K562 (cell line): ENCODE data around the gene SEC14L1. TPM values are rescaled to one million over a fixed set of nuclear protein-coding genes. Genes with fewer than 3 reads are reported as not detected.

Experiments used
- ATAC-seq: fragments of 200-7000 bp; cut with Tn5 transposase; 3 replicates; pipeline ENCODE4 v1.9.1; 2020; ENCODE audit warnings: moderate library complexity
- BruUV-seq: library from RNA; stranded (reverse); fragments of 400-500 nt; replicated peaks from 2 replicates; lab custom pipeline; 2021; lab: Mats Ljungman, UMichigan
- CTCF ChIA-PET: fragments of 300-600 bp; formaldehyde crosslinking; extraction: SDS; loops from one replicate; lab custom pipeline; 2021; ENCODE audit warnings: low intra/inter-chr PET ratio; lab: Yijun Ruan, JAX
- POLR2A ChIA-PET: fragments of 300-600, 350-650 bp; sonication (Branson Sonifier 250); formaldehyde crosslinking; extraction: SDS; loops from one replicate; lab custom pipeline; 2021; ENCODE audit warnings: antibody characterized with exemption, inconsistent platforms; lab: Yijun Ruan, JAX
- DNase-seq, 4 experiments: peaks; one replicate each; pipeline versions ENCODE4 v3.0.0 to v3.0.0-alpha.2; 2011 to 2018; ENCODE audit warnings: low spot score in 3 of 4, mixed read lengths in 3 of 4; ENCODE audit errors: extremely low read depth in 1 of 4
- FAIRE-seq: peaks from 2 replicates; lab custom pipeline; 2011; peaks lifted over from hg19 to GRCh38; lab: Jason Lieb, UNC
- H2AFZ ChIP-seq: 2 replicates; pipeline ENCODE4 v1.6.0; 2011; ENCODE audit warnings: low read depth, low read length, control low read depth, inconsistent platforms
- H3K27ac ChIP-seq: fragments of 200-600 bp; 3 replicates; pipeline ENCODE4 v1.8.0; 2011; ENCODE audit warnings: low read depth, mild to moderate bottlenecking, control low read depth, inconsistent platforms, low read length, moderate library complexity, mixed read lengths; ENCODE audit errors: extremely low read depth
- H3K27me3 ChIP-seq, 2 experiments: fragments of 300-600 bp in 1 of 2; 2 replicates in 1 of 2; 3 replicates in 1 of 2; pipeline versions ENCODE4 v1.6.0 to v1.8.0; 2011; ENCODE audit warnings: inconsistent platforms in 2 of 2, low read length in 2 of 2, mild to moderate bottlenecking in 1 of 2, mixed read lengths in 1 of 2, moderate library complexity in 1 of 2; ENCODE audit not compliant: control insufficient read depth in 2 of 2, insufficient read depth in 2 of 2
- H3K36me3 ChIP-seq: fragments of 300-600 bp; 3 replicates; pipeline ENCODE4 v1.8.0; 2011; ENCODE audit warnings: mild to moderate bottlenecking, low read length, inconsistent platforms; ENCODE audit not compliant: control insufficient read depth, insufficient read depth
- H3K4me1 ChIP-seq, 2 experiments: fragments of 200-600 bp in 1 of 2; replicated peaks in 1 of 2; 2 replicates in 1 of 2; 3 replicates in 1 of 2; pipeline versions ENCODE4 v1.5.1 to v1.8.0; 2011; ENCODE audit warnings: inconsistent platforms in 2 of 2, low read length in 2 of 2, mild to moderate bottlenecking in 1 of 2, mixed read lengths in 1 of 2, moderate library complexity in 1 of 2; ENCODE audit not compliant: control insufficient read depth in 2 of 2, insufficient read depth in 2 of 2
- H3K4me2 ChIP-seq: 2 replicates; pipeline ENCODE4 v1.6.1; 2011; ENCODE audit warnings: low read length, control low read depth, inconsistent platforms, mixed read lengths; ENCODE audit not compliant: insufficient read depth
- H3K4me3 ChIP-seq: fragments of 200-600 bp; sonication (generic), shearing (Covaris generic); 2 replicates; pipeline ENCODE4 v1.5.1; 2016; ENCODE audit warnings: control low read depth, inconsistent platforms
- H3K79me2 ChIP-seq: fragments of 200-600 bp; 3 replicates; pipeline ENCODE4 v1.8.0; 2011; ENCODE audit warnings: low read length, inconsistent platforms; ENCODE audit not compliant: control insufficient read depth, insufficient read depth
- H3K9ac ChIP-seq, 2 experiments: 2 replicates each; pipeline versions ENCODE4 v1.6.0 to v1.6.1; 2011; ENCODE audit warnings: low read depth in 2 of 2, low read length in 2 of 2, control low read depth in 1 of 2, inconsistent platforms in 1 of 2, mild to moderate bottlenecking in 1 of 2, mixed read lengths in 1 of 2; ENCODE audit not compliant: insufficient read depth in 1 of 2
- H3K9me1 ChIP-seq: one replicate; pipeline ENCODE4 v1.6.0; 2011; ENCODE audit warnings: inconsistent platforms, mild to moderate bottlenecking, low read length, moderate library complexity; ENCODE audit not compliant: control insufficient read depth, insufficient read depth
- H3K9me3 ChIP-seq: replicated peaks from 2 replicates; pipeline ENCODE4 v1.5.1; 2011; ENCODE audit warnings: low read depth, low read length, inconsistent platforms; ENCODE audit not compliant: control insufficient read depth, insufficient read depth
- H4K20me1 ChIP-seq: replicated peaks from 2 replicates; pipeline ENCODE4 v1.6.1; 2011; ENCODE audit warnings: low read length, inconsistent platforms, mixed read lengths; ENCODE audit not compliant: control insufficient read depth, insufficient read depth
- ARHGAP35 ChIP-seq: fragments of 450-650 bp; IDR thresholded peaks from 2 replicates; pipeline ENCODE4 v1.6.1; 2018; ENCODE audit not compliant: partially characterized antibody
- CBX1 ChIP-seq: sonication (generic); IDR thresholded peaks from 2 replicates; pipeline ENCODE4 v1.6.1; 2016; ENCODE audit warnings: antibody characterized with exemption, low read depth, mild to moderate bottlenecking
- CBX2 ChIP-seq: fragments of 200-600 bp; sonication (generic); IDR thresholded peaks from one replicate; pipeline ENCODE4 v1.6.1; 2012; ENCODE audit warnings: mild to moderate bottlenecking, low read length, inconsistent platforms; ENCODE audit not compliant: insufficient read depth, poor library complexity, severe bottlenecking
- CSDE1 ChIP-seq, 2 experiments: fragments of 450-650 bp; IDR thresholded peaks; 2 replicates each; pipeline ENCODE4 v1.6.1; 2016; ENCODE audit warnings: mild to moderate bottlenecking in 1 of 2
- ELF1 ChIP-seq: fragments of 200-800 bp; sonication (Bioruptor generic); IDR thresholded peaks from 2 replicates; pipeline ENCODE4 v1.6.1; 2016; ENCODE audit warnings: missing genetic modification characterization, missing compliant biosample characterization
- MBD1 ChIP-seq: fragments of 250-450 bp; sonication (Bioruptor Pico); IDR thresholded peaks from 2 replicates; pipeline ENCODE4 v1.8.0; 2022; ENCODE audit warnings: inconsistent platforms
- NR2C2 ChIP-seq, 2 experiments: fragments of 200-800 bp in 1 of 2; sonication (Bioruptor generic) in 1 of 2; sonication (generic) in 1 of 2; formaldehyde crosslinking in 1 of 2; IDR thresholded peaks; 2 replicates each; pipeline versions ENCODE4 v1.6.1 to v1.8.0; 2016 to 2022; ENCODE audit warnings: mild to moderate bottlenecking in 1 of 2, missing compliant biosample characterization in 1 of 2, missing genetic modification characterization in 1 of 2, missing genetic modification reagents in 1 of 2
- SIN3A ChIP-seq, 2 experiments: fragments of 150-350 bp in 1 of 2; IDR thresholded peaks; 2 replicates each; pipeline ENCODE4 v1.6.1; 2011 to 2016; ENCODE audit warnings: borderline replicate concordance in 2 of 2, low read depth in 2 of 2, low read length in 2 of 2, mild to moderate bottlenecking in 2 of 2, moderate library complexity in 2 of 2; ENCODE audit not compliant: control insufficient read depth in 1 of 2
- SRSF1 ChIP-seq: fragments of 200-400 bp; formaldehyde crosslinking; IDR thresholded peaks from 2 replicates; pipeline ENCODE4 v1.6.1; 2017; ENCODE audit warnings: mild to moderate bottlenecking, low read depth, low read length, moderate library complexity
- STAT5A ChIP-seq: IDR thresholded peaks from 2 replicates; pipeline ENCODE4 v1.6.1; 2012; ENCODE audit warnings: low read length, inconsistent platforms, borderline replicate concordance
- VEZF1 ChIP-seq: fragments of 200-800 bp; sonication (Bioruptor generic); IDR thresholded peaks from 2 replicates; pipeline ENCODE4 v1.6.1; 2017; ENCODE audit warnings: missing genetic modification characterization, missing compliant biosample characterization
- ZNF143 ChIP-seq: sonication (generic); formaldehyde crosslinking; IDR thresholded peaks from 2 replicates; pipeline ENCODE4 v1.9.0; 2022; ENCODE audit warnings: mild to moderate bottlenecking, missing genetic modification reagents
- ZNF217 ChIP-seq: sonication (generic); formaldehyde crosslinking; IDR thresholded peaks from 2 replicates; pipeline ENCODE4 v1.8.0; 2022; ENCODE audit warnings: mild to moderate bottlenecking, missing genetic modification reagents
- ZNF518B ChIP-seq: fragments of 250-450 bp; sonication (Bioruptor Pico); IDR thresholded peaks from 2 replicates; pipeline ENCODE4 v1.5.0; 2021; ENCODE audit warnings: mild to moderate bottlenecking, moderate library complexity
- ZSCAN32 ChIP-seq: fragments of 450-650 bp; formaldehyde crosslinking; IDR thresholded peaks from 2 replicates; pipeline ENCODE4 v1.4.0; 2020; ENCODE audit warnings: mild to moderate bottlenecking, moderate library complexity
- WGBS: fragments of 100-300 bp; shearing (Covaris generic); methylation state at CpG from one replicate; pipeline ENCODE4 v1.1.6; 2016; ENCODE audit warnings: low coverage, mixed read lengths; ENCODE audit not compliant: insufficient coverage; ENCODE audit errors: missing lambda C conversion rate; 5-methylcytosine and 5-hydroxymethylcytosine counted together
- in situ Hi-C: fragments of 300-500 bp; cut with MboI; formaldehyde crosslinking; loops from 4 replicates; pipeline ENCODE4 v1.15.0; 2018; ENCODE audit warnings: inconsistent platforms, mixed read lengths
- intact Hi-C: fragments of 100-400 bp; cut with micrococcal nuclease; formaldehyde crosslinking; loops from 2 replicates; pipeline ENCODE4 v1.14.2; 2022
- polyA plus RNA-seq, 8 experiments: library from polyadenylated mRNA; depleted of rRNA in 4 of 8; stranded (reverse) in 5 of 8; unstranded in 3 of 8; fragments of >200 nt; fragmentation: Nextera tagmentation in 2 of 8; fragmentation: Illumina TruSeq in 1 of 8; extraction: Ambion mirVana in 2 of 8; extraction: Trizol in 1 of 8; gene quantifications; 2 replicates each; pipeline versions ENCODE4 v1.2.1 to v1.2.3, GENCODE V29; 2011 to 2014; ENCODE audit warnings: inconsistent platforms in 1 of 8, missing spikeins in 1 of 8
- total RNA-seq, 7 experiments: library from RNA; depleted of rRNA in 6 of 7; stranded (reverse); fragments of >200 nt in 6 of 7; fragmentation: Illumina TruSeq in 2 of 7; extraction: Trizol in 2 of 7; gene quantifications; 2 replicates each; pipeline versions ENCODE4 v1.2.1 to v1.2.3, GENCODE V29; 2011 to 2021; ENCODE audit warnings: low replicate concordance in 1 of 7

The SEC14L1 gene
- total and polyA plus RNA-seq, 9 of the 15 experiments (the other 6 are each of a cell fraction or from before 2014, with no cell fraction given), result 3.1 to 39.7 (median 15.2) TPM

- H3K9me3 ChIP-seq, result no peaks in the 10 kb centered on the region
- in situ Hi-C loops, result no loop called here
- peaks cover 90% of the 10 kb centered on the region; the same call in 2 of the 3 replicates for H3K36me3 ChIP-seq
- H2AFZ ChIP-seq, result no peak overlapping the region
- ATAC-seq, result no peak
- peaks cover 0 to 12% of the 10 kb centered on the region in 2 experiments; a peak in 1 of 5 replicates for H3K4me1 ChIP-seq
- intact Hi-C loops, result no loop called here
- no peak for DNase-seq
- H3K4me2 ChIP-seq, result no peak overlapping the region
- ChIA-PET POLR2A (interaction anchor here (1.4 to 1.5 kb wide), 2 partner anchors 12 to 118 kb away, joined by 4 read pairs; no protein-coding TSS in a partner anchor), CTCF (no interaction called here)
- H3K9me1 ChIP-seq, result no peaks in the 10 kb centered on the region
- FAIRE-seq, result no peak
- no peaks in the 10 kb centered on the region for H3K27me3 ChIP-seq
- H3K9ac ChIP-seq, result no peak overlapping the region
- no peak for TF ChIP-seq CBX1
- TF ChIP-seq ZNF143 (CRISPR knock-in tag), result no peak
- TF ChIP-seq NR2C2 (CRISPR knock-in tag; IDR thresholded peaks at IDR 0.05), result no peak
- TF ChIP-seq NR2C2 (tag; IDR thresholded peaks at IDR 0.05), result no peak
- TF ChIP-seq ZNF518B, result no peak
- no peak for TF ChIP-seq SRSF1
- no peak for TF ChIP-seq ARHGAP35
- TF ChIP-seq STAT5A, result no peak
- TF ChIP-seq VEZF1 (CRISPR knock-in tag), result no peak
- no peak for TF ChIP-seq SIN3A (IDR thresholded peaks at IDR 0.05; ENCODE audit: borderline replicate concordance in 2 of 2, control insufficient read depth in 1 of 2, low read depth in 2 of 2, low read length in 2 of 2)
- no peak for TF ChIP-seq CSDE1 (IDR thresholded peaks at IDR 0.05)
- no peak for TF ChIP-seq CBX2
- no peak for TF ChIP-seq ELF1 (tag)
- TF ChIP-seq ZSCAN32 (CRISPR knock-in tag), result no peak
- no peak for TF ChIP-seq ZNF217 (CRISPR knock-in tag)
- TF ChIP-seq MBD1 (CRISPR knock-in tag), result no peak
- TF ChIP-seq, all 486 proteins: peak for 0
- 75% methylated on average over 3 of the region's 3 CpGs for WGBS
- Histone ChIP-seq H4K20me1 (no peaks in the 10 kb centered on the region), H3K79me2 (no peaks in the 10 kb centered on the region), H3K27ac (no peak overlapping the region), H3K4me3 (no peak overlapping the region)
- no TSS peak for BruUV-seq
Measured at GRCh38 chr17:77208856-77209255, 68.1 kb downstream of the SEC14L1 start.
